C1 segment of cervical spinal cord (tissue), 14 donors: ENCODE data around the gene TOGARAM2.

Source experiments
- DNase-seq, 14 donors: peaks; one replicate each; lab custom pipeline; 2025; lab: John Stamatoyannopoulos, UW

The TOGARAM2 gene

DNA sequence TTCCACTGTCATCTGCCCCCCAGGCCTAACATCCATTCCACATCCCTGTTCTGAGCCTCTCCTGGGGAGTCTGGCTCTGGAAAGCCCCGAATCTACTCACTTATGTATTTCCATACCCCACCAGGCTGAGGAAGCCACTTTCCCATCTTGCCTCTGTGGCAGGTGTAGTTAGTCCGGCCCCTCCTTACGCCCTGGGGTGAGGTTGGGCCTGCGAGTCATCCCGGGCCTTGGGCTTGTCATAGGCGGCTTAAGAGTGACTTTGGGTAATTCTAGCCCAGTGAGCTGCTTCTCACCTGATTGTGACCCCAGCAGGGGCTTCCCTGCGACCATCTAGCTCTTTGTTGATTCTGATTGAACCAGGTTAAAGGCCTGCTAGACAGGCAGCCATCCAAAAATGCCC lies 72.1 kb downstream of the TOGARAM2 start:
- no peak for DNase-seq

DNA sequence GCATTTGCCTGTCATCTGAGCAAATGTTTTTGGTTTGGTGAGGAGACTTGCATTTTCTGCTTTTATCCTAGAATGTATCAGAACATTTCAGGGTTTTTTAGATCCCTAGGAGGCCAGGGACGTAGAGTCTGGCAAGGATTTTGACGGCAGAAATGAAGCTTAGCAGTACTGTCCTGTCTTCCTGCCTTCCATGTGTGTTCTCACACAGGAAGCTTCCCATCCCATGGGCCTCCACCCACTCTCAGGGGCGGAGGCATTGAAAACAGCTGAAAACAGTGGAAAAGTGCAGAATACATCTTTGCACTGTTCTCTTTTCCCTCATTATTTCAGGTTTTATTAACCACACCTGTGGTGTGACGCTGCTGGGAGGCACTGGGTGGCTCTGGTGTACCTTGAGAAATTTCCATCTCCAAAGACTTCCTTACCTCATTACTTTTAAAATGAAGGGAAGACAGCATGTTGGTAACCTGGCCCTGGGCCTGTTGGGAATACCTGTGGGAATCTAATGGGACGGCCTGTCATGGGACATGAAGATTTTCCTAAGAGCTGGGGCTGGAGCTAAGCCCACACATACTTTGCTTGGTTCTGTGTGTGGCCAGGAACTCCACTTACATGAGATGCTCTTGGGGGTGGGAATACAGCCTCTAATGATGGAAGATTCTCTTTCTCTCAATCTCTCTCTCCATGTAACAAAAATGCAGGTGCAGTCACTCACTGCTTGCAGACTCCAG lies 72.7 kb downstream of the TOGARAM2 start:
- no peak for DNase-seq

DNA sequence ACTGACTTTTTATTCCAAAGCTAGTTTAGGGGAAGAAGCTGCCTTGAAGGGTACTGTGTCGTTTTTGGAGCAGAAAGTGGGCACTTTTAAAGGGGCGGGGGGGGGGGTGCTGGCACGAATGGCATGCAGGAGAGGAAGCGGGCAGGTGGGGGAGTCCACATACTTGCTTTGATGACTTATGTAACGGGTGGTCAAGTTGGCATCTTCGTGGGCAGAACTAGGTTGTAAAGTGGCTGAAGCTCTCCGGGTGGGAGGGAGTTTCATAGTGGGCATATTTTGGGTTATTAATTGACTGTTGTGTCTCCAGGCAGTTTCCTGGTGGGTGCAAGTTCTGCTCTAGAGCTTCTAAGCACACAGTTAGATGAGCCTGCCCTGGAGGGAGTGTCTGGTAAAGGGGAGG lies 73.3 kb downstream of the TOGARAM2 start:
- no peak for DNase-seq

DNA sequence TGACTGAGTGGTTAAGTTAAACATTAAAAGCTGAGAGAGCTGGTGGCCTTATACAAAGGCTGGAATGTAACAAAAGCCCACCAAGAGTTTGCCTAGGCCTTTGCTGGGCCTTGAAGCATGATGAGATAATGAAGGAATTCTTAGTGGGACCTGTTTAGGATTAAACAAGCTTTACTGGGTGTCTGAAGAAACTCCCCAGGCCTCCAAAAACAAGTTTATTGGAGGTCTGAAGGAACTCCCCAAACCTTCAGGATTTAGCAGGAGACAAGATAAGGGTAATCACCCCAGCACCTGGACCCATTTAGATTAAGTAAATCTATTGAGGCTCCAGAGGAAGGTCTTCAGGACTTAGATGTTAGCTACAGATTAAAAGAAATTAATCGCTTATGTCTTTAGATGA lies 74.5 kb downstream of the TOGARAM2 start:
- no peak for DNase-seq

DNA sequence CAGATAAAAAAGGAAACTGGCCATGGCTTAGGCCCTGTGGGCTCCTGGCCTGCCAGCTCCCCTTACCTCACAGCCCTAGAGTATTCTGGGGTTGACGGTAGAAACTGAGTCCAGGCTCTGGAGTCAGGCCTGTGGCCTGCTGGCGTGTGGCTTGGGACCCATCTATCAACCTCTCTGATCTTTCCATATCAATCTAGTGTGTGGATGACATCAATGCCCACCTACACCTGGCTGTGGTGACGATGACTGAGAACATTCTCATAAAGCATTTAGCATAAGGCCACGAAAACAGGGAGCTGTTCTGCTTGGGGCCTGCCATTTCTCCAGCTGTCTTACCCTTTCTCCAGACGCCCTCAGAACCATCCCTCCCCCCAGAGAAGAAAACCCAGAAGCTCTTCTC lies 75.4 kb downstream of the TOGARAM2 start:
- no peak for DNase-seq

DNA sequence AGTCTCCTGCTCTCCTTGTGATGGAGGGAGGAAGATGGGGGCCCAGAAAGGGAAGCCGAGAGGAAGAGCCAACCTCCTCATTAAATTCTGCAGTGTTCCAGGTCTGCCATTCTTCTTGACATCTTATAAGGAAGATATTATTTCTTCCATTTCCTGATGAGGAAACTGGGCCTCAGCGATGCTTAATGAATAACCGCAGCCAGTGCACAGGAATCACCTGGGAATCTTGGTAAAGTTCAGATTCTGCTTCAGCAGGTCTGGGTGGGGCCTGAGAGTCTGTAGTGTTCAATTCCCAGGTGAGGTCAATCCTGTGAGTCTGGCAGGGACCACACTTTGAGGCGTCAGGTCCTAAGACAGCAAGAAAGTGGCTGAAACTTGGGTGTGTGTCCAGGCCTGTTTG lies 75.9 kb downstream of the TOGARAM2 start:
- DNase-seq: no peak

DNA sequence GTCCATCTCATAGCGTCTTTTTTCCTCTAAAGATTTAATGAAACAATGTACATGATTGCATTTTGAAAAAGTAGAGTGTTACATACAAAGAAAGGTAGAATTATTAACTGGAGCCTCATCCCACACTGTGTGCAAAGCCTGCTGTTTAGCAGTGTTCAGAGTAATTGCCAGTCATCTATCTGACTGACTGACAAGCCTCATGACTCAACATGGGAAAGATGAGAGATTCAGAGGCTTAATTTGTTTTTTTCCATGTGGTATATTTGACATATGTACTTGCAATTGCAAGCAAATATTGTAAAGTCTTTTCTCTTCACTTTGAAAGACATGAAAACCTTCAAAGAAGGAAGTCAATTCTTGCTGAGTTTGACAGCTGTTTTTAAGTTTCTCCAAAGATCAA lies 78.5 kb downstream of the TOGARAM2 start:
- no peak for DNase-seq

DNA sequence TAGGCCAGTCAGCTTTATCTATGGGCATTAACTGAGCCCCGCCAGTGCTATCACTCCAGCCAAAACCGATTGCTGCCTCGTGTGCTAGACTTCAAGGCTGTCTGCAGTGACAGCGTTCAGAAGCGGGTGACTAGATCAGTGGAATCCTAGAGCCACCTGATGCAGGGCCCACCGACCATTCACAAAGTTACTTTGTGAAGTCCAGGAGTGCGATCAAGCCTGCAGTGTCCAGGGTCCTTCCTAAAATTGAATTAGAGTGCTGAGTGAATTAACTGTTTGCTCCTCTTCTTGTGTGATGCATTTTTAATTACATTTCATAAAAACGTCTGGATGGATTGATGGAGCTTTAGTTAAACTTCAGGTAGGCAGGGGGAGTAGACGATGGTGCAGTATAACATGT lies 79.3 kb downstream of the TOGARAM2 start:
- no peak for DNase-seq

DNA sequence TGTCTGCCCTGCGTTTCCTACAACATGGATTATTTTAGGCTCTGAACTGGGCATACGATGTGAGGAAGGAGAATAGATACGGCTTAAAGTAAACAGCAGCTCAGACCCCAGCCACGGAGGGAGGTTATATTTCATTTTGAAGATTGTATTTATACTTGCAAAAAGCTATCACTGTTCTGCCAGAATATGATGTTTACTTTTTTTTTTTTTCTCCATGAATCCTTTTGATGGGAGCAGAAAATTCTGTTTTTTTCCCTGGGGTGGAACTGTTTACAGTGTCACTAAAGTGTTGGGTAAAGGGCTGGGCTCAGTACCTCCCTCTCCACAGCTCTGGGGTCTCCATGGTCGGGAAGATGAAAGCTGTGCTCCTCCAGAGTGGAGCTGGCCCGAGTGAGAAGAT lies 80.1 kb downstream of the TOGARAM2 start:
- DNase-seq: no peak

DNA sequence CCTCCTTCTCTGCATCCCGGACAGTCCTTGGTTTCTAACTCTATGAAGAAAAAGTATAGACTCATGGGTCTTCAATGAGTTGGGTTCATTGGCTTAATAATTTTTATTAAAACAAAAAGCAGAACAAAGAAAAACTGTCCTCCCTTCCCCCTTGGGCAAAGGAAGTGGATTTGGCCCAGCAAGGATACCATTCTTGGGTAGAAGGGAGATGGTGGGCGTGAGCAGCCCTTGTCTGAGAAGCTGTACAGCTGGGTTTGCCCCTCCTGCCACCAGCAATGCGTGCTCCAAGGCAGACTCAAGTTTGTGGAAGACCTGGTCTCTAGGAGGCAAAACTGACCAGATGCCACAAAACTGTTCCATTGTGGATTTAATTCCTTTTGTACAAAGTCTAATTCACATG lies 80.5 kb downstream of the TOGARAM2 start:
- no peak for DNase-seq

DNA sequence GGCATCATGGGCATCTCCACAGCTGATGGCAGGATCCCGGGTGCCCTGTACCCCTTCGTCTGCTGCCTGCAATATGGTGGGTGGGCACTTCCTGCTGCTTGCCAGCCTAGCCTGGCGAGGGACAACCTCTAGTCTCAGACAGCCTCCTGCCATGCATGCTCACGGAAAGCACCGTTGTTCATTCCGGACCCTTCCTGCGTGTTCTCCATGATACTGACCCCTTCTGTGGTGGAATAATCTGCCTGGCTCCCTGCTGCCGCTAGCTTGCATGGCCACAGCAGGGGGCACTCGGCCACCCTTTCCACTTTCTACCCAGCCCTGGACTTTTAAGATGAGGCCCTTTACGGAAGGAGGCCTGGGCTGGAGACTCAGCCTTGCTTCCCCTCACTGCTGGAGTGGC lies 81.3 kb downstream of the TOGARAM2 start:
- no peak for DNase-seq

DNA sequence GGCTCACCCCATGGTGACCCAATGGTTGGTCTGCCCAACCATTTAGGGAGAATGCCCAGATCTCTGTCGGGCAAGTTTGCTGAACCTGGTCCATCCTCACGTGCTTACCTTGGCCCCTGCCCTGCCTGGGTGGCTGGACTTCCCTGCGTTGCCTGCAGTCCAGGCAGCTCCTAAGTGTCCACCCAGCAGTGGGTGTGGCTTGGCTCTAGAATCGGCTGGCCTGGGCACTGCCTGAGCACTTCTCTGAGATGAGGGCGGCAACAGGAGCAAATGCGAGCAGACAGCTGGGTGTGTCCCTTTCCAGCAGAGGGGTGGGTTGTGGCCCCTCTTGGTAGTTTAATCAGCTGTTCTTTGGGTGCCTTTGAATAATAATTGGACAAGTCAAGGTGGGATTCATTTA lies 82.0 kb downstream of the TOGARAM2 start:
- DNase-seq: peak in 2 of 14 donors; percentile 12 to 18

DNA sequence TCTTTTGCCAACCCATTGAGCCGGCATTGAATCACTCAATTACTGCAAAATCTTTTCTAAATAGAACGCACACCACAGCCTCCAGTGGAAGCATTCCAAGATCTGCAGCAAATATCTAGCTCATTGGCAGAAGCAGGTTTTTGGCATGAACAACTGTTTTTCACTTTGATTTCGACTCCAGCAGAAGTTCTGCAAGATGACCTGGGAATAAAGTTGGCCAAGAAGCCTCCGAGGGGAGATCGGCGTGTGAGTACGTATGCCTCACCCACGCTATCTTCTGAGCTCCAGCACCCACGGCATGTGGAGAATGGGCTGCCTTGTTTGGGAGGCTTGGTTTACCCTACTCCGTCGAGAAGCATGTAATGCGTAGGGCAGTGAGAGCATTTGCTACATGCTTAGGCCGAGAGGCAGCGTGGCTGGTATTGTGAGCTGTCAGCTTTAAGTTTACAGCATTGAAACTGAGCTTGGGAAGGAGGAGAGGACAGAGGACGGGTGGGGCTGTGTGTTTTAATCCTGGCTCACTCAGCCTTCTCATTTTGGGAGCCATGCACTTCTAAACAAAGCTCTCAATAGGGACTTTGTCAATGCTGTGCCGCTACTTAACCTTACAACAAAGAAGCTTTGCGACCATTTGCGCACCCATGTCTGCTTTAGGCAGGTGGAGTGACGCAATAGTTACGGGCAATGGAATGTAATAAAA lies 82.7 kb downstream of the TOGARAM2 start:
- DNase-seq: peak in 3 of 14 donors; percentile 19 to 53 (median 37)

DNA sequence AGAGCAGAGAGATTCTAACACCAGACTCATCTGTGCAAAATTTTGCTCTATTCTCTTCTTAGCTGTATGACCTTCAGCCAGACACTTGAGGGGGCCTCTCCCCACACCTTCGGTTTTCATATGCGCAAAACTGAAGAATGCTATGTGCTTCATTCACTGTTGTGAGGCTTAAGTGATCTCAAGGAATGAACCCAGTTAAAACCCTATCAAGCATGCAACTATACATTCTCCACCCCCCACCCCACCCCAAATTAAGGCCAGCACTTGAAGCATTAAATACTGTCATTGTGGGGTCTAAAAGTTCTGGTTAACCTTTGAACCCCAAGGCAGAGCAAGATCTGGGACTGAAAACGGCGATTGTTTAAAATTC lies 83.2 kb downstream of the TOGARAM2 start:
- DNase-seq: no peak

DNA sequence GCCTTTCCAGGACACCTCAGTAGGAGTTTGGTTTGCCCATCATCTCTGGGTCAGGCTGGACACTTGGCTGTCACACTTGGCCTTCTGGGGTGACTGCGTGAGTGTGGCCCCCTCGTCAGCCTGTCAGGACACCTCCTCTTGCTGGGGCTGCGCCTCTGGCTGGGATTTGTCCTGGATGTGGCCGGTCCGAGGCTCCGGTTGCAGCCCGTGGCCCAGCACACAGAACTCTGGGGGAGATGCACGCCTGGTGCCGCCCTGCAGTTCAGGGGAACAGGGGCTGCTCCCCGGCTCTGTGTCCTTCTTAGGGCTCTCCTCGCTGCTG lies 83.6 kb downstream of the TOGARAM2 start:
- DNase-seq: peak in 1 of 14 donors; percentile 58

DNA sequence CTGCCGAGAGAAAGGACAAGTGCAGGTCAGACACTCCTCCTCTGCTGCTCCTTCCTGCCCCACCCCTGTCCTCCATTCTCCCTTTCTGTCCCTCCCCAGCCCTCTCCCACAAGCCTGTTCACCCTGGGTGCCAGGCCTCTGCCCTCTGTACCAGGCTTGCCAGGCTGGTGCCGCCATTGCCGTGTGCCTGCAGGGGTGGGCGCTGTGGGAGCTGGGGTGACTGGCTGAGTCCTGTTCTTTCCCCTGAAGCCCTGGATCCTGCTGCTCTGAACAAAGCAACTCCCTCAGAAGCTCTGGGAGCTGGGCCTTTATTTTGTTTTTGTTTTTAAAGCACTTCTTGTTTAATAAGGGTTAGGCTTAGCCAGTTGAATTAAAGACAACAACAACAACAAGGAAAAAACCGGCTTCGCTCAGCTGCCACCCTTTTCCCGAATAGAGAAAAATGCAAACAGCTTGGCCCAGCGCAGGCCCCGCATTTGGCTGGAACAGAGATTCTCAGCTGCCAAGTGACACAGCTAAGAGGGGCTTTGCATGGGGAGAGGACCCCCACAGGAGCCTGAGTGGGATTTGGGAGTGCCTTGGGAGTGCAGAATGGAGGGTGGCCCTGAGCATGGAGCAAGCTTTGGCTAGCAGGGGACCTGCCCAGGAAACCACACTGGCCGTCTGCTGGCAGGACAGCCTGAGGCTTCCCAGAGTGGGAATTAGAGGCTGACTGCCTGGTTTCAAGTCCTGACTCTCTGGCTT lies 84.1 kb downstream of the TOGARAM2 start:
- DNase-seq: peak in 12 of 14 donors; percentile 18 to 84 (median 63)

DNA sequence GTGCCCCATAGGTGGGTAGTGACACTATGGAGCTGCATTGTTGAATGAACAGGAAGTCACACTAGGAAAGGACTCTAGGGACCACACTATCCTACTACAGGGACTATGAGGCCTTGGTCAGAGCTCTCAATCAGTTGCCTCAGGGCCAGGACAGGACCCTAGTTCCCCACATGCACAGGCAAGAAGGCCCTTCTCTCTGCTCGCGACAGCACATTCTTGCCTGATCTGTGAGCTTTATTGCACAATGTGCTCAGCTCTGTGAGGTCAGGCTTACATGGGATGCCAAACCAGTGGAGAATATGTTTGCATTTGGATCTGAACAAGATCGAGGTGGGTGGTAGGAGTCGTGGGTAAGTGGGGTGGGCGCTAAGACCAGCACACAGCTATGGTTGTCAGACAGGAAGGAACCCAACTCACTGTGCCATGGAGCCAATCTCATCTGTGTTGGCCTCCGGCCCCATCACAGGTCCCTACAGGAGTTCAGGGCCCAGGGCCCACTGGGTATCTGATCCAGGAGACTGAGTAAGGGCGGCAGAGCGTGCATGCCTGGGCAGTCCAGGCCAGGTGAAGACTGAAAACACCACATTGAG lies 85.3 kb downstream of the TOGARAM2 start:
- DNase-seq: no peak

DNA sequence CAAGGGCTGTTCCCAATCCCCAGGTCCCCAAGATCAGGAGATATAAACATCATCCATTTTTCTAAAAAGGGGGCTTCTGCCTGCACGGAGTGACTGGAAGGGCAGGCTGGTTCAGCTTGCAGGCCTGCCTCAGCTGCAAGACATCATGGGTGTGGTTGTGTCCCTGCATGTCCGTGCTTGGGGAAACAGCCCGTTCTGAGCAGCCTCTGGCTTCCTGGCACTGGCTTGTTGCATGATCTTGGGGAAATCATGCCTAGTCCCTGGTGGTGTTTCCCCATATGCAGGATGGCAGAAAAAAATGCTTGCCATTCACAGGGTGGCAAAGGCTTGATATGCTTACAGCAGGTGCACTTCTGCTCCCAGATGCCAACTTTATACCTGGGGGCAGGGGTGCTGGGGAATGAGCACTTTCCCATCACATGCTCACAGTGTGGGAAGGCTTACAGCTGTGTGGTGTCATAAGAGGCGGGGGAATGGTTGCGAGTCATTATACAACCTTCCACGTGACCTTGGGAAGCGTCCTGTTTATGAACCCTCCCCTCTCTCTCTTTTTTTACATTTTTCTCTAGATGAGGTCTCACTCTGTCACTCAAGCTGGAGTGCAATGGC lies 86.0 kb downstream of the TOGARAM2 start:
- DNase-seq: no peak

DNA sequence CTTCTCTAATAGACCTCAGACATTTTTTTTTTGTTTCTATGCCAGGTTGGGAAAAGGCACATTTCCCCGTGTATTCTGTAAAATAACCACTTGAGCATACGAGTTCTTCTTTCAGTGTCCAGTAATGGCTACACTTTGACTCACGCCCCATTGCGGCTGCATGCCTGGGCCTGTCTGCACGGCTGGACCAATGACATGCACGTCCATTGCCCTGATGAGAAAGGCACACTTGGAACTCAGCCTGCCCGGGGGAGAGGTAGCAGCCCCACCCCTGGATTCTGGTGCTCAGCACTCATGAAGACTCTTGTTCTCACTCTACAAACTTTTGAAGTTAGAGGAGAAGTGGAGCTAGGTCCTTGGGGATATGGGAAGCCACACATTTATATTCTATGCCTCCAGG lies 87.4 kb downstream of the TOGARAM2 start:
- no peak for DNase-seq

DNA sequence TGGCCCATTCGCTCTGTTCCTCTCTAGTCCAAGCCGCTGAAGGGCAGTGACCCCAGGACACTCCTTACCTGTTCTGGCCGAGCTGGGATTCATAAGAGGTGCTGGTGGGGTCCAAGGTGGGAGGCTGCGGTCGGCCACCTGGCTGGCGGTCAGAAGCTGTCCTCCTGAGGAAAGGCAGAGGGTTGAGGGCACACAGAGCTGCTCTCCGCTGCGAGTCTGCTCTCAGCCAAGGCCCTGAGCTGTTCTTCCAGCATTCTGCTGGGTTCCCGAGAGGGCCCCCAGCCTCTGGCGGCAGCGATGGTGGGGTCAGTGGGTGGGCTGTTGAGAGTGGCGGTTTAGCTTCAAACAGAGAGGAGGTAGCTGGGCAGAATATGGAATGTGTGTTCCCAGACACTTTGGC lies 89.4 kb downstream of the TOGARAM2 start:
- no peak for DNase-seq

DNA sequence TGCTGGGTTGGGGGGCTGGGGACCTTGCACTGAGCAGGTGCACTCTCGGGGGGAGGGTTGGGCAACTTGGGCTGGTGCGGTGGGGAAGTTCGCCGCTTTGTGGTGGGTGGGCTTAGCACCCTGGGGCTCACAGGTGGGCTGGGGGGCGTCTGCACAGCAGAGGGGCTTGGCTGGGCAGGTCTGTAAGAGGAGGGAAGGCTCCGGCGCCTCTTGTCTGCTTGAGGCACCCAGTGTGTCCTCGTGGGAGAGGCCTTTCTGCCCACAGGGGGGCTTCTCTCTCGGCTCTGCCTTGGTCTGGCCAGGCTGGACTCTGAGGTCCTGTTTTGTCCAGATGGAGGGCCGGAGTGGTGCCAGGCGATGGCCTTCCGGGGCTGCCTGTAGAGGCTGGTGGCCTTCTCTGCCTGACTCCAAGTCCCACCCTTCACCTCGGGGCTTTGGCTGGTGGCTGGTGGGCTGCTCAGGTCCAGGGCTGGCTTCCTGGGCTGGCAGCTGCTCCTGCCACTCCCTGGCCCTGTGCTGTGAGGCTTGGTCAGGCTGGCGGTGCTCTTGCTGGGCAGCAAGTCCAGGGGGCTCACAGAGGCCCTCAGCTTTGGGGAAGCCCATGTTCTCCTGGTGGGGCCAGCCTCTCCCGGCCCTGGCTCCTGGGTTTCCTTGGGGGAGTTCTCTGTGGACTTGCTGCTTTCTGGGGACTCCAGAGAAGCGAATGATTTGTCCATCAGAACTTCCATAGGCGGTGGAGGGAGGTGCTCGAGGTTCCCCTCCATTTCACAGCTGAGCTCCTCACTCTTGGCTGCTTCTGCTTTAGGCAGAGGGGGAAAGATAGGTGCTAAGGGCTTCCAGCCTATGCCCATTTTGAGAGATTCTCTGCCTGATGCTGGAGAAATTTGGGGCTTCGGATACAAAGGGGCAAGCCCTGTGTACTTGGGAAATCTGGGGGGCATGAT lies 90.2 kb downstream of the TOGARAM2 start:
- no peak for DNase-seq
